Gastrocnemius medialis (tissue), 4 donors: ENCODE results near the gene FAM98A. TPM values are rescaled to one million over a fixed set of nuclear protein-coding genes. Genes with fewer than 3 reads are reported as not detected.

Experiments
- ATAC-seq, 2 donors: fragments of 150-250 bp; one replicate each; pipeline ENCODE4 v1.9.1; 2016
- DNase-seq, 2 donors: peaks; one replicate each; pipeline ENCODE4 v3.0.0-alpha.2; 2019
- H3K27ac ChIP-seq, 4 donors: fragments of 200-600 bp; sonication (generic); 1 replicate in 1 of 4; 2 replicates in 3 of 4; pipeline ENCODE4 v1.5.1; 2016 to 2018; ENCODE audit warnings: mild to moderate bottlenecking in 2 of 4, moderate library complexity in 1 of 4
- H3K27me3 ChIP-seq, 3 donors: fragments of 200-600 bp; sonication (generic) in 2 of 3; 1 replicate in 1 of 3; 2 replicates in 2 of 3; pipeline versions ENCODE4 v1.5.1 to v1.6.0; 2016 to 2019; ENCODE audit warnings: mild to moderate bottlenecking in 1 of 3, moderate library complexity in 1 of 3
- H3K36me3 ChIP-seq, 2 donors: fragments of 200-600 bp; sonication (generic) in 1 of 2; one replicate each; pipeline ENCODE4 v1.5.1; 2017 to 2018
- H3K4me1 ChIP-seq, 2 donors: fragments of 200-600 bp; sonication (generic) in 1 of 2; one replicate each; pipeline ENCODE4 v1.5.1; 2016 to 2017; ENCODE audit warnings: mild to moderate bottlenecking in 2 of 2
- H3K4me3 ChIP-seq, 4 donors: fragments of 200-600 bp; sonication (generic) in 3 of 4; 1 replicate in 1 of 4; 2 replicates in 3 of 4; pipeline ENCODE4 v1.5.1; 2016 to 2019; ENCODE audit warnings: mild to moderate bottlenecking in 2 of 4
- H3K9me3 ChIP-seq, 3 donors: fragments of 200-600 bp; sonication (generic) in 2 of 3; 1 replicate in 1 of 3; 2 replicates in 2 of 3; pipeline ENCODE4 v1.5.1; 2016 to 2019
- POLR2A ChIP-seq, 2 donors: fragments of 450-650 bp; IDR thresholded peaks; one replicate each; pipeline ENCODE4 v1.6.1; 2017; ENCODE audit warnings: antibody characterized with exemption in 2 of 2, mild to moderate bottlenecking in 2 of 2, moderate library complexity in 2 of 2
- in situ Hi-C, 4 donors: fragments of 200-750 bp; cut with MboI; loops; one replicate each; pipeline versions ENCODE4 v1.15.0 to v1.8.0; 2017; ENCODE audit warnings: low sequenced_read_pairs in 4 of 4
- intact Hi-C: fragments of 100-400 bp; cut with DNase I; formaldehyde crosslinking; loops from one replicate; pipeline ENCODE4 v1.15.1; 2023; ENCODE audit warnings: low total_unique reads
- total RNA-seq, 4 donors: library from RNA; depleted of rRNA; stranded (reverse); fragments of >200 nt; gene quantifications; one replicate each; pipeline versions ENCODE4 v1.1.0 to v1.2.3, GENCODE V29; 2016
- TF ChIP-seq, protein P1 (sequence below), 5 experiments: fragments of 450-650 bp in 3 of 5; fragments of 200-600 bp in 2 of 5; sonication (generic) in 2 of 5; IDR thresholded peaks in 4 of 5; conservative IDR thresholded peaks in 1 of 5; 1 replicate in 4 of 5; 2 replicates in 1 of 5; pipeline ENCODE4 v1.5.1; 2016 to 2019; ENCODE audit warnings: antibody characterized with exemption in 5 of 5, mild to moderate bottlenecking in 3 of 5, moderate library complexity in 3 of 5

Gene FAM98A
- total RNA-seq, 4 donors from 2014 or later: 33.7 to 1,115 (median 44.2) TPM

DNA sequence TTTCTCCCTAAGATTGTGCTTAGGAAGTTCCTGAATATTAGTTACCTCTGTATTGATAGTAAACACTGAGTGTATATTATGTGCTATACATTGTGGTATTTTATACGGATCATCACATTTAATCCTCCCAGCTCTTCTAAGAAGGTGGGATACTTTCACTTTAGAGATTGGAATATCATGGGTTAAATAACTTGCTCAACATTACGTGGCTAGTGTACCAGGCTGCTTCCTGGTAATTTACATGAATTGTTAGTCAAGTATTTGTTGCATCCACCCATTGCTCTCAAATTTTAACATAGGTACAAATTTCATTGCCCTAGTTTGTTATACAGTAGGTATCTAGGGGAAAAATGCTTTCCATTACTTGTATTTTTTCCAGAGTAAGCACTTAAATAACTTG is 21.4 kb downstream of the FAM98A start:
- TF ChIP-seq, protein P1, sequence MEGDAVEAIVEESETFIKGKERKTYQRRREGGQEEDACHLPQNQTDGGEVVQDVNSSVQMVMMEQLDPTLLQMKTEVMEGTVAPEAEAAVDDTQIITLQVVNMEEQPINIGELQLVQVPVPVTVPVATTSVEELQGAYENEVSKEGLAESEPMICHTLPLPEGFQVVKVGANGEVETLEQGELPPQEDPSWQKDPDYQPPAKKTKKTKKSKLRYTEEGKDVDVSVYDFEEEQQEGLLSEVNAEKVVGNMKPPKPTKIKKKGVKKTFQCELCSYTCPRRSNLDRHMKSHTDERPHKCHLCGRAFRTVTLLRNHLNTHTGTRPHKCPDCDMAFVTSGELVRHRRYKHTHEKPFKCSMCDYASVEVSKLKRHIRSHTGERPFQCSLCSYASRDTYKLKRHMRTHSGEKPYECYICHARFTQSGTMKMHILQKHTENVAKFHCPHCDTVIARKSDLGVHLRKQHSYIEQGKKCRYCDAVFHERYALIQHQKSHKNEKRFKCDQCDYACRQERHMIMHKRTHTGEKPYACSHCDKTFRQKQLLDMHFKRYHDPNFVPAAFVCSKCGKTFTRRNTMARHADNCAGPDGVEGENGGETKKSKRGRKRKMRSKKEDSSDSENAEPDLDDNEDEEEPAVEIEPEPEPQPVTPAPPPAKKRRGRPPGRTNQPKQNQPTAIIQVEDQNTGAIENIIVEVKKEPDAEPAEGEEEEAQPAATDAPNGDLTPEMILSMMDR (IDR thresholded peaks at IDR 0.05 in 4 of 5, conservative IDR thresholded peaks at IDR 0.05 in 1 of 5): no peak
- no peak for TF ChIP-seq POLR2A (IDR thresholded peaks at IDR 0.05)
- Histone ChIP-seq H3K9me3 (no peaks in the 10 kb centered on the region), H3K27ac (no peak overlapping the region), H3K4me1 (no peaks in the 10 kb centered on the region), H3K4me3 (no peak overlapping the region), H3K36me3 (no peaks in the 10 kb centered on the region), H3K27me3 (no peaks in the 10 kb centered on the region)
- DNase-seq (no peak), ATAC-seq (no peak)
- intact Hi-C loops (no loop called here), in situ Hi-C loops (loop anchor here (10.0 to 25.0 kb wide), 5 partner anchors 103 to 815 kb away; partner anchors contain the start of gene RASGRP3 (in 1 of the 4))

DNA sequence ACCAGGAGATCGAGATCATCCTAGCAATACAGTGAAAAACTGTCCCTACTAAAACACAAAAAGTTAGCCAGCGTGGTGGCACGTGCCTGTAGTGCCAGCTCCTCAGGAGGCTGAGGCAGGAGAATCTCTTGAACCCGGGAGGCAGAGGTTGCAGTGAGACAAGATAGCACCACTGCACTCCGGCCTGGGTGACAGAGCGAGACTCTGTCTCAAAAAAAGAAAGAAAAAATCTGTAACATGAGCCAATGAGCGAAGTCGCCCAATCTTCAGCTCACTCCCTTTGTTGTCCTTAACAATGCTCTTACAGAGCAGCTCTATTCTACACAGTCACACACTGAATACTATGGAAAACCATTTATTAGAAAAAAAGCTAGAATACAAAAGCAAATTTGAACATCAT is 22.0 kb downstream of the FAM98A start:
- Histone ChIP-seq H3K27ac (no peak overlapping the region), H3K9me3 (no peaks in the 10 kb centered on the region), H3K36me3 (no peaks in the 10 kb centered on the region), H3K27me3 (no peaks in the 10 kb centered on the region), H3K4me3 (no peak overlapping the region), H3K4me1 (no peaks in the 10 kb centered on the region)
- intact Hi-C loops: no loop called here
- no peak for TF ChIP-seq POLR2A (IDR thresholded peaks at IDR 0.05)
- TF ChIP-seq, protein P1 (IDR thresholded peaks at IDR 0.05 in 4 of 5, conservative IDR thresholded peaks at IDR 0.05 in 1 of 5): no peak
- DNase-seq (no peak), ATAC-seq (no peak)
- in situ Hi-C loops: loop anchor here (10.0 to 25.0 kb wide), 5 partner anchors 102 to 815 kb away; partner anchors contain the start of gene RASGRP3 (in 1 of the 4)

DNA sequence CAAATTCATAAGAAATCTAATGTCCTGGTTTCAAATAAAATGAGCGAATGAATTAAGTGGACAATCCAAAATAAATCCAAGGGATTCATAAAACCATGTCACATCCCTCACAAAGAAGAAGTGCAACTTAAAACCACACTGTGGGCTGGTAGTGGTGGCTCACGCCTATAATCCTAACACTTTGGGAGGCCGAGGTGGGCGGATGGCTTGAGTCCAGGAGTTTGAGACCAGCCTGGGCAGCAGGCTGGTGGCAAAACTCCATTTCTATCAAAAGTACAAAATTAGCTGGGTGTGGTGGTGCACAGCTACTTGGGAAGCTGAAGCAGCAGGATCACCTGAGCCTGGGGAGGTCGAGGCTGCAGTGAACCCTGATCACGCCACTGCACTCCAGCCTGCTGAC is 25.4 kb downstream of the FAM98A start:
- no peaks in the 10 kb centered on the region for H3K9me3 ChIP-seq

DNA sequence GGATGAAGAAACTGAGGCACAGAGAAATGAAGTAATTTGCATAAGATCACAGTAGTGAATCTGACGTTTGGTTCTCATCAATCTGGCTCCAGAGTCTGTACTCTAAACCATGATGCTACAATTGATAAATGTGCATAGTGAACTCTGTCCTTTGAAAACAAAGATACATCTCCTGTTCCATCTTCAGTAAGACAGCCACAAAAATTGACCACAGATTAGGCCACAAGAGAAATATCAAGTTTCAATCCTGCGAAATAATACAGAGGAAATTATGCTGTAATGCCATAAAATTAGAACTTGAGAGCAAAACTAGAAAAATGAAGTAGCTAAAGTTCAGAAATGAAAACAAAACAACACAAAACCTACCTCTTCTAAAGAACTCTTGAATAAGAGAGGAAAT is 28.4 kb downstream of the FAM98A start:
- in situ Hi-C loops: loop anchor here in 1 of 4 donors (10.0 kb wide), 1 partner anchor 96 kb away; the partner anchor contains the start of gene RASGRP3
- no peak for DNase-seq
- H3K4me1 ChIP-seq: no peaks in the 10 kb centered on the region
- intact Hi-C loops: no loop called here
- no peak for ATAC-seq
- TF ChIP-seq, protein P1 (IDR thresholded peaks at IDR 0.05 in 4 of 5, conservative IDR thresholded peaks at IDR 0.05 in 1 of 5): no peak
- no peak for TF ChIP-seq POLR2A (IDR thresholded peaks at IDR 0.05)
- no peak overlapping the region for H3K27ac ChIP-seq
- H3K9me3 ChIP-seq: no peaks in the 10 kb centered on the region
- H3K36me3 ChIP-seq: no peaks in the 10 kb centered on the region
- H3K4me3 ChIP-seq: no peak overlapping the region
- H3K27me3 ChIP-seq: no peaks in the 10 kb centered on the region

More for the DNA sequence above, 25.4 kb downstream of the FAM98A start:
- Histone ChIP-seq H3K36me3 (no peaks in the 10 kb centered on the region), H3K27ac (no peak overlapping the region), H3K27me3 (no peaks in the 10 kb centered on the region), H3K4me3 (no peak overlapping the region), H3K4me1 (no peaks in the 10 kb centered on the region)
- in situ Hi-C loops: loop anchor here in 1 of 4 donors (10.0 kb wide), 1 partner anchor 99 kb away; the partner anchor contains the start of gene RASGRP3
- intact Hi-C loops: no loop called here
- no peak for TF ChIP-seq POLR2A (IDR thresholded peaks at IDR 0.05)
- TF ChIP-seq, protein P1 (IDR thresholded peaks at IDR 0.05 in 4 of 5, conservative IDR thresholded peaks at IDR 0.05 in 1 of 5): no peak
- ATAC-seq: no peak
- no peak for DNase-seq

DNA sequence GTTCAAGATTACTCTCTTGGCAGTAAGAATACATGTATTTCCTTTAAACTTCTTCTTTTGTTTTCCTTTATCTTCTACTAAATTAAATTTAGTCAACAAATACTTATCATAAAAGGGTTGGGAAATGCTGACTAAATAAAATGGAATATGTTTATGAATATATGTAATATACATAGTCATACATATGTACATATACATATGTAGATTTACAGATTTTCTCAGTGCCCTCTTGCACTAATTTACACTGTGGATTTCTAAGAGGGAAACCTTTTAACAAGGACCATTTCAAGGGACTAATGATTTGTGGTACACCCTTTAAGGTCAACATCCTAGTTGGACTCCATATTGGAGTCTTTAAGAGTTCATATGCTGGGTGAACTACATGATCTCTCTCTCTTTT is 37.2 kb downstream of the FAM98A start:
- Histone ChIP-seq H3K27me3 (no peaks in the 10 kb centered on the region), H3K9me3 (no peaks in the 10 kb centered on the region), H3K27ac (no peak overlapping the region), H3K4me1 (peaks cover 24 to 25% of the 10 kb centered on the region in 2 donors), H3K36me3 (peaks cover 0 to 29% of the 10 kb centered on the region in 2 donors), H3K4me3 (no peak overlapping the region)
- DNase-seq: no peak
- no peak for TF ChIP-seq POLR2A (IDR thresholded peaks at IDR 0.05)
- TF ChIP-seq, protein P1 (IDR thresholded peaks at IDR 0.05 in 4 of 5, conservative IDR thresholded peaks at IDR 0.05 in 1 of 5): no peak
- in situ Hi-C loops: no loop called here
- ATAC-seq: no peak
- intact Hi-C loops: no loop called here
